ENCODE results near the gene FAF2.

Gene FAF2

GRCh38 chr5:176447978-176448608 lies at the start of gene FAF2:
Gene FAF2, plus strand, starts transcription at chr5:176448385. Its CDS starts 23 bp downstream, at chr5:176448408.
- Histone ChIP-seq H3K36me3 (ENCODE audit: control insufficient read depth, insufficient read depth, low read length) (no peaks in the 10 kb centered on the region), H3K9me3 (ENCODE audit: control insufficient read depth, low read length) (no peaks in the 10 kb centered on the region), H2AFZ (peak within 1 kb of the TSS; percentile 89), H3K79me2 (peaks cover 30% of the 10 kb centered on the region), H3K4me1 (peaks cover 7% of the 10 kb centered on the region), H3K27me3 (ENCODE audit: control insufficient read depth, insufficient read depth, low read length) (no peaks in the 10 kb centered on the region), H3K4me3 (ENCODE audit: low read depth, low read length) (peak within 1 kb of the TSS; percentile 79), H3K9ac (peak within 1 kb of the TSS; percentile 82), H3K27ac (peak within 1 kb of the TSS; percentile 92), H3K4me2 (ENCODE audit: low read length) (peak within 1 kb of the TSS; percentile 97)
- peak; percentile 100 for TF ChIP-seq CTCF (IDR thresholded peaks at IDR 0.05)

- peaks cover 16% of the 10 kb centered on the region for H3K79me2 ChIP-seq
- H3K9ac ChIP-seq, result no peak overlapping the region
These were observed 47.6 kb upstream of the FAF2 start for GRCh38 chr5:176400382-176401156.

GRCh38 chr5:176401281-176402205 lies 46.6 kb upstream of the FAF2 start:
- Histone ChIP-seq H3K9ac (no peak overlapping the region), H3K4me2 (ENCODE audit: low read length) (no peak overlapping the region), H3K9me3 (ENCODE audit: control insufficient read depth, low read length) (no peaks in the 10 kb centered on the region), H3K36me3 (ENCODE audit: control insufficient read depth, insufficient read depth, low read length) (no peaks in the 10 kb centered on the region), H3K79me2 (peaks cover 25% of the 10 kb centered on the region), H3K27ac (no peak overlapping the region), H3K27me3 (ENCODE audit: control insufficient read depth, insufficient read depth, low read length) (no peaks in the 10 kb centered on the region), H3K4me1 (peaks cover 16% of the 10 kb centered on the region), H2AFZ (no peak overlapping the region), H3K4me3 (ENCODE audit: low read depth, low read length) (no peak overlapping the region)
- TF ChIP-seq CTCF (IDR thresholded peaks at IDR 0.05), result no peak

More at GRCh38 chr5:176400382-176401156, 47.6 kb upstream of the FAF2 start:
- H3K9me3 ChIP-seq (ENCODE audit: control insufficient read depth, low read length), result no peaks in the 10 kb centered on the region
- H2AFZ ChIP-seq, result no peak overlapping the region
- H3K27ac ChIP-seq, result no peak overlapping the region
- H3K4me2 ChIP-seq (ENCODE audit: low read length), result no peak overlapping the region
- no peaks in the 10 kb centered on the region for H3K36me3 ChIP-seq (ENCODE audit: control insufficient read depth, insufficient read depth, low read length)
- H3K27me3 ChIP-seq (ENCODE audit: control insufficient read depth, insufficient read depth, low read length), result no peaks in the 10 kb centered on the region
- peaks cover 25% of the 10 kb centered on the region for H3K4me1 ChIP-seq
- TF ChIP-seq CTCF (IDR thresholded peaks at IDR 0.05), result no peak
- no peak overlapping the region for H3K4me3 ChIP-seq (ENCODE audit: low read depth, low read length)

- H3K4me3 ChIP-seq (ENCODE audit: low read depth, low read length), result no peak overlapping the region
- H3K27ac ChIP-seq, result no peak overlapping the region
- no peaks in the 10 kb centered on the region for H3K36me3 ChIP-seq (ENCODE audit: control insufficient read depth, insufficient read depth, low read length)
- H3K4me1 ChIP-seq, result peaks cover 7% of the 10 kb centered on the region
- TF ChIP-seq CTCF (IDR thresholded peaks at IDR 0.05), result no peak
- H3K79me2 ChIP-seq, result peaks cover 32% of the 10 kb centered on the region
- no peaks in the 10 kb centered on the region for H3K27me3 ChIP-seq (ENCODE audit: control insufficient read depth, insufficient read depth, low read length)
- H3K9me3 ChIP-seq (ENCODE audit: control insufficient read depth, low read length), result no peaks in the 10 kb centered on the region
- H3K9ac ChIP-seq, result no peak overlapping the region
- no peak overlapping the region for H2AFZ ChIP-seq
- H3K4me2 ChIP-seq (ENCODE audit: low read length), result no peak overlapping the region
These were observed 42.3 kb upstream of the FAF2 start for GRCh38 chr5:176405656-176406435.

Data from parathyroid adenoma (tissue), 2 donors.